Retinal pigment epithelial cell (primary cell): ENCODE results near the gene ADA.
A peak's percentile ranks its signal among the peaks of the same experiment; 100 is the strongest.

Experiments used
- DNase-seq: peaks from one replicate; pipeline ENCODE4 v3.0.0-alpha.2; 2010; ENCODE audit warnings: low read depth
- H3K4me3 ChIP-seq: 2 replicates; pipeline ENCODE4 v1.5.1; 2011; ENCODE audit warnings: mild to moderate bottlenecking, low read length, control low read depth, moderate library complexity
- CTCF ChIP-seq: conservative IDR thresholded peaks from 2 replicates; pipeline ENCODE4 v1.5.1; 2011; ENCODE audit warnings: low read depth, low read length, control low read depth, inconsistent platforms

ADA gene

GRCh38 chr20:44643596-44644229 lies 7.8 kb downstream of the ADA start:
- DNase-seq, result peak; percentile 86
- no peak overlapping the region for H3K4me3 ChIP-seq
- TF ChIP-seq CTCF, result no peak

- DNase-seq, result no peak
- H3K4me3 ChIP-seq, result no peak overlapping the region
- no peak for TF ChIP-seq CTCF
These were observed 8.4 kb downstream of the ADA start for GRCh38 chr20:44643154-44643519.

- H3K4me3 ChIP-seq, result no peak overlapping the region
These were observed 9.0 kb downstream of the ADA start for GRCh38 chr20:44642203-44643153.

DNA sequence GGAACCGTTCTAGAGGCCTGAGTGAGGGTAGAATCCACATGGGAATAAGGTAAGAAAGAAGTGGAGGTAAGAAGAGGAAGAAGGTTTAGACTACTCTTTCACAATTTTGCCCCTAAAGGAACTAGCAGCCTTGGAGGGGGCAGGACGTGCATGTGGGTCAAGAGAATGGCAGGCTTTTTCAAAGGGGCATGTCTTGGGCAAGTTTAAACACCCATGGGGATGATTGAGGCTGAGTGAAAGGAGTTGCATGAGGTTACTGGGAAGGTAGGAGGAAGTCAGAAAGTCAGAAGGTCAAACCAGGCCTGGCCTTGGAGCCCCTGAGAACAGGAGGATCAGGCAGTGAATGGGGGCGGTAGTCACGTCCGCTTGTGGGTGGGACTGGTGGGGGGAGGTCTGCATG lies 10.2 kb downstream of the ADA start:
- DNase-seq, result no peak
- no peak overlapping the region for H3K4me3 ChIP-seq
- TF ChIP-seq CTCF, result no peak

More at GRCh38 chr20:44642203-44643153, 9.0 kb downstream of the ADA start:
- TF ChIP-seq CTCF, result peak; percentile 13
- peak; percentile 65 for DNase-seq

GRCh38 chr20:44640522-44640921 lies 11.0 kb downstream of the ADA start:
- no peak for DNase-seq
- no peak for TF ChIP-seq CTCF
- H3K4me3 ChIP-seq, result no peak overlapping the region

GRCh38 chr20:44637522-44638372 lies 13.8 kb downstream of the ADA start:
- no peak for DNase-seq
- no peak for TF ChIP-seq CTCF
- H3K4me3 ChIP-seq, result no peak overlapping the region
